Umbilical cord (tissue), 2 donors: Measurements from ENCODE around the gene JARID2. TPM values are rescaled to one million over a fixed set of nuclear protein-coding genes. Genes with fewer than 3 reads are reported as not detected.
A peak's percentile ranks its signal among the peaks of the same experiment; 100 is the strongest.
"Not testable (repeated sequence)": the region's sequence is repeated elsewhere in the genome, so short reads cannot be mapped to it uniquely, and the experiment has no call there.

Experiments
- DNase-seq: peaks from one replicate; pipeline ENCODE4 v3.0.0-alpha.2; 2015; ENCODE audit warnings: low spot score
- total RNA-seq: library from RNA; depleted of rRNA; stranded (reverse); fragments of >200 nt; gene quantifications from one replicate; pipeline ENCODE4 v1.2.3, GENCODE V29; 2014; ENCODE audit warnings: low replicate concordance; ENCODE audit not compliant: insufficient read depth

Gene JARID2
- total RNA-seq, 1 donor from 2014 or later, result 8.4 TPM

DNA sequence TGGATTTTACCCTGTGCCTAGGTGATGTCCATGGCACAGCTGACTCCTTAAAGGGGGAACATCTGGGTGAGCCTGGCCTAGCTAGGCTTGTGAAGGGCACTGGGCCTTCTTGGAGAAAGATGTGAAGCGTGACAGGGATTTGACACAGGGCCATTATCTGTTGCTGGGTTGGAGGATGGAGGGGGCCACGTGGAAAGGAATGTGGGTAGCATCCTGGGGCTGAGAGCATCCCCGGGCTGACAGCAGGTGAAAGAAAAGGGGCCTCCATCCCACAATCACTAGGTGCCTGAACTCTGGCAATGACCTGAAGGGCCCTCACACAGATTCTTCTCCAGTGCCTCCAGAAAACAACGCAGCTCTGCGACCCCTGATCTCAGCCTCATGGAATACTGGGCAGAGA lies 292.2 kb downstream of the JARID2 start:
- no peak for DNase-seq

- no peak for DNase-seq
Measured at GRCh38 chr6:15538766-15539495, 293.1 kb downstream of the JARID2 start.

GRCh38 chr6:15539722-15540270 lies 293.9 kb downstream of the JARID2 start:
- DNase-seq, result no peak

DNA sequence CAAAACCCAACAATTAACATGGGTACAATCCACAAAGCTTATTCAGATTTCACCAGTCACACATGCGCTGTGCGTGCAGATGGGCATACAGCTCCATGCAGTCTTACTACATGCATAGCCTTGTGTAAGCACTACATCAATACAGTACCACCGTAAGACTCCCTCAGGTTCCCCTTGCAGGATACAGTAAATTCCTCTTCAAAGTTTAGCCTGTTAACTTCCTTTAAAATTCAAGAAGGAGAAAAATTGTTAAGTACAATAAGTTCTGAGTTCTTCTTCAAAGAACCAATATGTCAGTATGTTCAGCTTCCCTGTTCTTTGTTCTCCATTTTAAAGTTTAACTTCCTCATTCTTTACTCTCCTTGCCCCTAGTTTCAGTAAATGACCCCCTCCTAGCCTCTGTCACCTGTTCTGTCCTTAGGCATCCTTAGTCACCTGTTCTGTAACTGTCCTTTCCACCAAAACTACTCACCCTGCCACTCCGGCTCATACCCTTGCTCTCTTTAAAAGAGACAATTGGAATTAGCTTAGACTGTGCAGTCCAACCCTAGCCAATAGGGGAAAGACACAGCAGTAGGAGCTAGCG lies 297.6 kb downstream of the JARID2 start:
- not testable (repeated sequence) for DNase-seq

DNA sequence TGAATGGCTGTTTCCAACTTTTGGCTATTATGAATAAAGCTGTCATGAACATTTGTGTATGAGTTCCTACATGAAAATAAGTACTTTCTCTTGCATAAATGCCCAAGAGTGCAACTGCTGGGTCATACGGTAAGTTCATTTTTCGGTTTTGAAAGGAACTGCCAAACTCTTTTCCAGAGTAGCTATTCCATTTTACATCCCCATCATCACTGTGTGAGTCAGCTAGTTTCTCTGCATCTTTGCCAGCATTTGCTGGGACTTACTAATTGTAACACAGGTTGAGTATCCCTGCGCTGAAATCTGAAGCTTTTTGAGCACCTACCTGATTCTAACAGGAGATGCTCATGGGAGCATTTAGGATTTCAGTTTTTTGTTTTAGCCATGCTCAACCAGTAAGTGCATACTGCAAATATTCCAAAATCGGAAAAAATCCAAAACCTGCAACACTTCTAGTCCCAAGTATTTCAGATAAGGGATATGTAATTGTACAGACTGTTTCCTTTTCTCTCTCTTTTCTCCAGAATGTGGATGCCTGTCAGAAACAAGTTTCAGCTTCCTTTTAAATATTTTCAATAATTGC lies 298.5 kb downstream of the JARID2 start:
- no peak for DNase-seq

DNA sequence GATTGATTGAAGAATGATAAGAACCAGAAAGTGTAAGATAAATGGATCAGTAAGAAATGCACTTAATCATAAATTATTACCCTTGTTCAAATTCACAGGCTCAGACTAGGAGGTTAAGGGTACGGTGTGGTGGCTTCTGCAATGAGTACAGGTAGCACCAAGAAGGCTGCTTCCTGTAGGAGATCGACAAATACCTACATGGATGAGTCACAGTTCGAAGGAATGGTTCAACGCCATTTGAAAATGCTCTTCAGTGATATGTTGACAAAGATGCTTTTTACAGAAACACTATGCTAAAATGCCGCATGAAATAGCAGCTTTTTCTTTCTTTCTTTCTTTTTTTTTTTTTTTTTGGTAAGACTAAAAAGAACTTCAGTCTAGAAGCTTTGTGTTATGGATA lies 300.7 kb downstream of the JARID2 start:
- no peak for DNase-seq

- no peak for DNase-seq
Measured at GRCh38 chr6:15547400-15547799, 301.5 kb downstream of the JARID2 start.

DNA sequence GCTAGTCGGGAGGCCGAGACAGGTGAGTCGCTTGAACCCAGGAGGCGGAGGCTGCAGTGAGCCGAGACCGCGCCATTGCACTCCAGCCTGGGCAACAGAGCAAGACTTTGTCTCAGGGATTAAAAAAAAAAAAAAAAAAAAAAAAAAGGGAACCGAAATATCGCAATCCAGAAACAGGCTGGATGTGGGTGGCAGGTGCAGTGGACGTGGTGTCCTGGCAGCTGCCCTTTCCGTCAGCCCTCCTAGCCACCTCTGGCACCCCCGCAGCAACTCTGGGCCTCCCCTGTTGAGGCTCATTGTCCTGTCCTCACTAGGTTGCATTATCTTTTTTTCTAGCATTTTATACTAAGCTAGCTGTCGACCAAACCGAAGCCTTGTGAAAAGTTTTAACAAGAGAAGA lies 303.5 kb downstream of the JARID2 start:
- no peak for DNase-seq

- no peak for DNase-seq
Measured at GRCh38 chr6:15550546-15551123, 304.8 kb downstream of the JARID2 start.

GRCh38 chr6:15551262-15551661 lies 305.4 kb downstream of the JARID2 start:
- DNase-seq, result no peak

GRCh38 chr6:15551798-15552197 lies 305.9 kb downstream of the JARID2 start:
- no peak for DNase-seq

DNA sequence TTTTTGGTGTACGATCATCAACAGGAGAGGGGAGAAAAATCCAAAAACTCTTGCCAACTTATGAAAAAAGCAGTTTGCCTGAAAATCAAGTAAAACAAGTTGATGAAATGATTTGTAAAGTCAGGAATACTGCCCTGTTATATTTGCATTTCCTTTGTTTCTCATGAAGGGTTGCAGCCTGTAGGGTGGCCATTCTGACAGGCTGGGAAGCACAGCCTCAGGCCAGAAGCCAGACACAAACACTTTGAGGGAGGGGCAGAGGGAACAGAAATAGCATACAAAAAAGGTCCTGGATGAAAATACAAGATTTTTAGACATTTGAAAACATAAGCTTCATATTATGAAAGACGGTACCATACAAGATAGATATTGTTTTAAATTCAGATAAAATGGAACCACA lies 307.2 kb downstream of the JARID2 start:
- DNase-seq, result no peak

GRCh38 chr6:15553736-15554294 lies 307.9 kb downstream of the JARID2 start:
- no peak for DNase-seq

- no peak for DNase-seq
Measured at GRCh38 chr6:15554728-15555100, 308.8 kb downstream of the JARID2 start.

- DNase-seq, result no peak
Measured at GRCh38 chr6:15555101-15556038, 309.5 kb downstream of the JARID2 start.

- DNase-seq, result no peak
Measured at GRCh38 chr6:15556711-15557110, 310.8 kb downstream of the JARID2 start.

- no peak for DNase-seq
Measured at GRCh38 chr6:15557174-15557573, 311.3 kb downstream of the JARID2 start.

- DNase-seq, result no peak
Measured at GRCh38 chr6:15560713-15561112, 314.8 kb downstream of the JARID2 start.

GRCh38 chr6:15561447-15562199 lies 315.8 kb downstream of the JARID2 start:
- peak; percentile 10 for DNase-seq

- no peak for DNase-seq
Measured at GRCh38 chr6:15562977-15563376, 317.1 kb downstream of the JARID2 start.
